ENCODE measurements around the gene HDC. TPM values are rescaled to one million over a fixed set of nuclear protein-coding genes. Genes with fewer than 3 reads are reported as not detected.

The HDC gene
- total RNA-seq, 1 donor from 2014 or later, result not detected

DNA sequence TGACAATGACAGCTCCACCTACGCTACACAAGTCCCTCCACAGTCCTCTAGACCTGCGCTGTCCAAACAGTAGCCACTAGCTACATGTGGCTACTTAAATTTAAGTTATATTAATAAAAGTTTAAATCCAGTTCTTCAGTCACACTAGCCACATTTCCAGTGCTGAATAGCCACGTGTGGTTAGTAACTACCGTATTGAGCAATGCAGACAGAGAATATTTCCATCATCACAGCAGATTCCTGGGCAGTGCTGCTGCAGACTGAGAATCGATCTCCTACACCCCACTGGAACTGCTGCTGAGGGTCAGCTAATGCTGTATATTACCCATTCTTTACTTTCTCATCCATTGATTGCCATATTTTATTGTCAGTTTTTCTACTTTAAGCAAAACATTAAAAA is 40.9 kb downstream of the HDC start:
- DNase-seq (ENCODE audit: extremely low spot score, unreplicated experiment), result no peak
- Mint-ChIP-seq H3K27ac (ENCODE audit: unreplicated experiment) (no peak overlapping the region), H3K4me1 (ENCODE audit: unreplicated experiment) (no peaks in the 10 kb centered on the region), H3K4me3 (ENCODE audit: unreplicated experiment) (no peak overlapping the region), H3K27me3 (ENCODE audit: unreplicated experiment) (peaks cover 7% of the 10 kb centered on the region), H3K36me3 (ENCODE audit: unreplicated experiment) (no peaks in the 10 kb centered on the region), H3K9me3 (ENCODE audit: unreplicated experiment) (no peaks in the 10 kb centered on the region)
- TF ChIP-seq, protein P1, sequence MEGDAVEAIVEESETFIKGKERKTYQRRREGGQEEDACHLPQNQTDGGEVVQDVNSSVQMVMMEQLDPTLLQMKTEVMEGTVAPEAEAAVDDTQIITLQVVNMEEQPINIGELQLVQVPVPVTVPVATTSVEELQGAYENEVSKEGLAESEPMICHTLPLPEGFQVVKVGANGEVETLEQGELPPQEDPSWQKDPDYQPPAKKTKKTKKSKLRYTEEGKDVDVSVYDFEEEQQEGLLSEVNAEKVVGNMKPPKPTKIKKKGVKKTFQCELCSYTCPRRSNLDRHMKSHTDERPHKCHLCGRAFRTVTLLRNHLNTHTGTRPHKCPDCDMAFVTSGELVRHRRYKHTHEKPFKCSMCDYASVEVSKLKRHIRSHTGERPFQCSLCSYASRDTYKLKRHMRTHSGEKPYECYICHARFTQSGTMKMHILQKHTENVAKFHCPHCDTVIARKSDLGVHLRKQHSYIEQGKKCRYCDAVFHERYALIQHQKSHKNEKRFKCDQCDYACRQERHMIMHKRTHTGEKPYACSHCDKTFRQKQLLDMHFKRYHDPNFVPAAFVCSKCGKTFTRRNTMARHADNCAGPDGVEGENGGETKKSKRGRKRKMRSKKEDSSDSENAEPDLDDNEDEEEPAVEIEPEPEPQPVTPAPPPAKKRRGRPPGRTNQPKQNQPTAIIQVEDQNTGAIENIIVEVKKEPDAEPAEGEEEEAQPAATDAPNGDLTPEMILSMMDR (IDR thresholded peaks at IDR 0.05), result no peak

DNA sequence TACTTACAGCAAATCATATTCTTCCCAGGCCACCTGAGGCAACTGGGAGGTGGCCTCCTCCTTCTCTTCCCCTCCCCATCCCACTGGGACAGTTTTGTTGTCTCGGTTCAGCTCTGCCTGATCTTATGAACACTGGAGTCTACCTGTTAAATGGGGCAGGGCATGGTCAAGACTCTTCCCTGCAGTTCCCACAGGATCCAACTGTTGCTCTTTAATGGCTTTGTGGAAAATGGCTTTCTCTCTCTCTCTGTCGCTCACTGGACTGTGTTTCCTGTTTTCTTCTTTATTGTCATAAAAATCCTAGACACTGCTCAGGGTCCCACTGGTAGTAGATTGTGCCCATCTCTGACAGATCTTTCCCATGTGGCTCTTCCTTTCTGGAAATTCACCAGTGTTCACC is 43.3 kb downstream of the HDC start:
- TF ChIP-seq, protein P1 (IDR thresholded peaks at IDR 0.05), result no peak
- no peak for DNase-seq (ENCODE audit: extremely low spot score, unreplicated experiment)
- Mint-ChIP-seq H3K4me1 (ENCODE audit: unreplicated experiment) (peaks cover 4% of the 10 kb centered on the region), H3K27me3 (ENCODE audit: unreplicated experiment) (peaks cover 16% of the 10 kb centered on the region), H3K4me3 (ENCODE audit: unreplicated experiment) (no peak overlapping the region), H3K9me3 (ENCODE audit: unreplicated experiment) (no peaks in the 10 kb centered on the region), H3K27ac (ENCODE audit: unreplicated experiment) (no peak overlapping the region), H3K36me3 (ENCODE audit: unreplicated experiment) (no peaks in the 10 kb centered on the region)

DNA sequence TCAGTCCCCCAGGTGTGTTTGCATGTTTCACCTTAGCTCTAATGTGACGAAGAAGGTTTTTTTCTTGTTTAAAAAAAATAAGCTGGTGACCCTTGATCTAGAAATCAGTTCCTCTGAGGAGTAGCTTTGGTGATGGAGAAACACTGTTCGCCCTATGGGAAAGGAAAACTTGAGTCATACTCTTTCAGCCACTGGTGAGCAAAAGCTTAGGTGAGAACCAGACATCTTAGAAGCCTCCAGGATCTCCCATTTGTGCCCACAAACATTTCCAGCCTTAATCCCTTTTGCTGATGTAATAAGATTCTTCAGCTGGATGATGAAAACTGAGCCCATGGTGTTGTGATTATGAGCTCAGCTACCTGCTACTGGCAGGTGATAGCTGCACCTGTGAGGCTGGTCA is 45.7 kb downstream of the HDC start:
- Mint-ChIP-seq H3K9me3 (ENCODE audit: unreplicated experiment) (peaks cover 11% of the 10 kb centered on the region), H3K4me1 (ENCODE audit: unreplicated experiment) (peaks cover 4% of the 10 kb centered on the region), H3K4me3 (ENCODE audit: unreplicated experiment) (no peak overlapping the region), H3K27ac (ENCODE audit: unreplicated experiment) (no peak overlapping the region), H3K36me3 (ENCODE audit: unreplicated experiment) (no peaks in the 10 kb centered on the region), H3K27me3 (ENCODE audit: unreplicated experiment) (peaks cover 27% of the 10 kb centered on the region)
- TF ChIP-seq, protein P1 (IDR thresholded peaks at IDR 0.05), result no peak
- DNase-seq (ENCODE audit: extremely low spot score, unreplicated experiment), result no peak

DNA sequence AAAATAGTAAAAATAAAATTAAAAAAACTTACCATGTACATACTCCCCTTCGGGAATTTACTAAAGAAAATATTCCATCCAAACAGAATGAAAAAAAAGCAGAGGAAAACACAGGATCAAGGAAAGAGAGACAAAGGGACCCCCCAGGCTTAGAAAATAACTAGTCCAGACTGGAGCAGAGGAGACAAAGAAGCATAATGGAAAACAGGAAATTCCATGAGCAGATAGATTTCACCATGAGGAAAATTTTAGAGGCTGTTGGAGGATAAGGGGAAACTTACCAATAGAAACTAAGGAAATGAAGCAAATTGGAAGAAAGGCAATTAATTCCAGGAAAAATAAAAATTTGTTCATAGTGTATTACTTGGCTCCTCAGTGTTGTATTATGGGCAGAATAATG is 46.8 kb downstream of the HDC start:
- Mint-ChIP-seq H3K9me3 (ENCODE audit: unreplicated experiment) (peaks cover 12% of the 10 kb centered on the region), H3K4me1 (ENCODE audit: unreplicated experiment) (peaks cover 4% of the 10 kb centered on the region), H3K4me3 (ENCODE audit: unreplicated experiment) (no peak overlapping the region), H3K36me3 (ENCODE audit: unreplicated experiment) (no peaks in the 10 kb centered on the region), H3K27me3 (ENCODE audit: unreplicated experiment) (peaks cover 36% of the 10 kb centered on the region), H3K27ac (ENCODE audit: unreplicated experiment) (no peak overlapping the region)
- TF ChIP-seq, protein P1 (IDR thresholded peaks at IDR 0.05), result no peak
- DNase-seq (ENCODE audit: extremely low spot score, unreplicated experiment), result no peak

DNA sequence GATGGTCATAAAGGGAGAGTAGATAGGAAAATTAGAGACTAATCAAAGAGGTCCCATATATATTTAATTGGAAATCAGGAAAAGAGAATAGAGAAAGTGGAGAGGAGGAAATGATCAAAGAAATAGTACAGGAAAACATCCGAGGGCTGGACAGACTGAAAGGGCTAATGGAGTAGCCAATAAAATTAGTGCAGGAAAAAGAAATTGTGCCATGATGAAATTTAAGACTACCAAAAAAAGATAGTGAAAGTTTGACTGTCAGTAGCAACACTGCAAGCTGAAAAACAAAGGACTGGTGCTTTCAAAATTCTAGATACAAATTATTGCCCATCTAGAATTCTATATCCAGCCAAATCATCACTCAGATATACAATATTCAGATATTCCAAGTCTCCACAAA is 47.2 kb downstream of the HDC start:
- DNase-seq (ENCODE audit: extremely low spot score, unreplicated experiment), result no peak

More for the DNA sequence above, 47.2 kb downstream of the HDC start:
- Mint-ChIP-seq H3K36me3 (ENCODE audit: unreplicated experiment) (no peaks in the 10 kb centered on the region), H3K9me3 (ENCODE audit: unreplicated experiment) (peaks cover 12% of the 10 kb centered on the region), H3K4me1 (ENCODE audit: unreplicated experiment) (peaks cover 4% of the 10 kb centered on the region), H3K27ac (ENCODE audit: unreplicated experiment) (no peak overlapping the region), H3K4me3 (ENCODE audit: unreplicated experiment) (no peak overlapping the region), H3K27me3 (ENCODE audit: unreplicated experiment) (peaks cover 40% of the 10 kb centered on the region)
- TF ChIP-seq, protein P1 (IDR thresholded peaks at IDR 0.05), result no peak

Measured in osteocyte (in vitro differentiated cells).